ENCODE data around the gene DEDD. TPM values are rescaled to one million over a fixed set of nuclear protein-coding genes. Genes with fewer than 3 reads are reported as not detected.

Gene DEDD
- total and polyA plus RNA-seq, 2 donors (not counting 1 experiment from before 2014, with no cell fraction given) = 21.6 to 40.3 TPM

DNA sequence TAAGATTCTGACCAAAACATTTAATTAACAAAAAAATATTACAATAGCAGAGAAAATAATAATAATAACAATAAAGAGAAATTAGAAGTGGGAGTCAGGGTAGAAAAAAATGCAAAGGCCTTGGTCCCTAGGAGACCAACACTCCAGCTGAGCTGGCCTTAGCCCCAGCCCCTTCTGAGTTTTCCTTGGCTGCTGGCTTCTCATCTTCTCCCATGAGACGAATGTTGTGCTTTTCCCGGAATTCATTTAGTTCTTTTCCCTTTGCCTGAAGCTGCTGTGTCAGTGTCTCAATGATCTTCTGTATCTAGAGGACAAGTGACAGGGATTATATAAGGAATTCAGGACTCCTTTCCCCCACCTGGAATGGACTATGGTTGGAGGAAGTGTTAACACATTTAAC, 31.9 kb downstream of the DEDD start:
- Histone ChIP-seq H3K4me2 (ENCODE audit: extremely low read depth, insufficient read depth, low read length) (no peak overlapping the region), H3K4me1 (ENCODE audit: control insufficient read depth, extremely low read depth, insufficient read depth, low read length) (peaks cover 7% of the 10 kb centered on the region), H3K79me2 (ENCODE audit: control insufficient read depth, insufficient read depth, low read length) (peaks cover 11% of the 10 kb centered on the region), H3K9me3 (ENCODE audit: control insufficient read depth, insufficient read depth, low read depth, low read length) (no peaks in the 10 kb centered on the region), H3K27ac (ENCODE audit: insufficient read depth, low read length) (no peak overlapping the region), H3K9ac (ENCODE audit: insufficient read depth, low read length) (no peak overlapping the region), H3K36me3 (ENCODE audit: control insufficient read depth, insufficient read depth, low read length) (peaks cover 4% of the 10 kb centered on the region), H3K27me3 (ENCODE audit: control insufficient read depth, insufficient read depth, low read length) (no peaks in the 10 kb centered on the region), H4K20me1 (ENCODE audit: control insufficient read depth, extremely low read depth, insufficient read depth, low read length) (no peaks in the 10 kb centered on the region), H3K4me3 (replicated peaks in 1 of 4; ENCODE audit: control extremely low read depth in 1 of 4, insufficient read depth in 1 of 4, low read depth in 3 of 4, low read length in 4 of 4) (no peak overlapping the region), H2AFZ (ENCODE audit: low read length) (no peak overlapping the region)
- no peak for TF ChIP-seq CTCF (conservative IDR thresholded peaks at IDR 0.05 in 1 of 2, IDR thresholded peaks at IDR 0.05 in 1 of 2; ENCODE audit: low read depth in 1 of 2, low read length in 2 of 2)
- no peak for TF ChIP-seq EZH2 (IDR thresholded peaks at IDR 0.05; ENCODE audit: low read length, missing control alignments)
- no peak for DNase-seq (ENCODE audit: low read depth in 2 of 2)

GRCh38 chr1:161099090-161099802, 33.2 kb downstream of the DEDD start:
- no peak for DNase-seq (ENCODE audit: low read depth in 2 of 2)
- Histone ChIP-seq H3K9ac (ENCODE audit: insufficient read depth, low read length) (no peak overlapping the region), H3K27ac (ENCODE audit: insufficient read depth, low read length) (no peak overlapping the region), H4K20me1 (ENCODE audit: control insufficient read depth, extremely low read depth, insufficient read depth, low read length) (no peaks in the 10 kb centered on the region), H3K27me3 (ENCODE audit: control insufficient read depth, insufficient read depth, low read length) (no peaks in the 10 kb centered on the region), H3K4me2 (ENCODE audit: extremely low read depth, insufficient read depth, low read length) (no peak overlapping the region), H2AFZ (ENCODE audit: low read length) (no peak overlapping the region), H3K9me3 (ENCODE audit: control insufficient read depth, insufficient read depth, low read depth, low read length) (no peaks in the 10 kb centered on the region), H3K36me3 (ENCODE audit: control insufficient read depth, insufficient read depth, low read length) (peaks cover 4% of the 10 kb centered on the region), H3K79me2 (ENCODE audit: control insufficient read depth, insufficient read depth, low read length) (peaks cover 7% of the 10 kb centered on the region), H3K4me1 (ENCODE audit: control insufficient read depth, extremely low read depth, insufficient read depth, low read length) (peaks cover 7% of the 10 kb centered on the region), H3K4me3 (replicated peaks in 1 of 4; ENCODE audit: control extremely low read depth in 1 of 4, insufficient read depth in 1 of 4, low read depth in 3 of 4, low read length in 4 of 4) (no peak overlapping the region)
- TF ChIP-seq CTCF (conservative IDR thresholded peaks at IDR 0.05 in 1 of 2, IDR thresholded peaks at IDR 0.05 in 1 of 2; ENCODE audit: low read depth in 1 of 2, low read length in 2 of 2) = no peak
- TF ChIP-seq EZH2 (IDR thresholded peaks at IDR 0.05; ENCODE audit: low read length, missing control alignments) = no peak

DNA sequence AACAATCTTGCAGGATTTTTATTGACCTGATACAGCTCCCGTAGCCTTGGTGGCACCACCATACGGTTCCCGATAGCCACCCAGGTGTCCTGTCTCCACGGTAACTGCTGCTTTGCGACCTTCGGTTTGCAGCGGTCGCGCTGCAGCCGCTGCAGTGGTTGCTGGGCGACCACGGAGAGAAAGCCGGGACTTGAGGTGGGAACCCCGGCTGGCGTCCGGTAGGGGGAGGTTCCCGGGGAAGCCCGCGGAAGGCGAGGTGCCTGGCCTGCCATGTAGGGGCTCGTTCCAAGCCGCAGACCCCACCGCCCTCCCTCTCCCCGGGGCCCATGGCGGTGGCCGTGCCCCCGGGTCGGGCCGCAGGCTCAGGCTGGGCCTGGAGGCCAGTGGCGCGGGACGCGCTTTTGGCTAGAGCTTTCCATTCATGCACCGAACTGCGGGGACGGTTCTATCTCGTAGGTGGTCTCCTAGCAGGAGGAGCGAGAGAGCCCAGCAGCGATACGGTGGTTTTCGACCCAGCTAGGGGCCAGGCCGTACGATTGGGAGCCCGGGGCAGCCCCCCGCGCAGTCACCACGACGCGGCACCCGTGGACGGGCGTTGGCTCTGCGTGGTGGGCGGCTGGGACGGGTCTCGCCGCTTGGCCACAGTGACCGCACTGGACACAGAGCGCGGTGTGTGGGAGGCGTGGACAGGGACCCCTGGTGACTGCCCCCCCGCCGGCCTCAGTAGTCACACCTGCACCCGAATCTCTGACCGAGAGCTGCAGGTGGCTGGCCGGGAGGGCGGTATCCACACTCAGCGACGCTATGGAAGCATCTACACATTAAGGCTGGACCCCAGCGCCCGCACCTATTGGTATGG, 34.0 kb downstream of the DEDD start, which contains the start of gene KLHDC9:
TSS of gene KLHDC9 (plus strand) at position 152 of the 859 bp plus-strand sequence. CDS start at position 327, 175 bp downstream.
- H4K20me1 ChIP-seq (ENCODE audit: control insufficient read depth, extremely low read depth, insufficient read depth, low read length) = no peaks in the 10 kb centered on the region
- peak within 1 kb of the TSS; percentile 45 for H3K9ac ChIP-seq (ENCODE audit: insufficient read depth, low read length)
- TF ChIP-seq EZH2 (IDR thresholded peaks at IDR 0.05; ENCODE audit: low read length, missing control alignments) (no peak), CTCF (conservative IDR thresholded peaks at IDR 0.05 in 1 of 2, IDR thresholded peaks at IDR 0.05 in 1 of 2; ENCODE audit: low read depth in 1 of 2, low read length in 2 of 2) (no peak)
- peak within 1 kb of the TSS; percentile 67 for H2AFZ ChIP-seq (ENCODE audit: low read length)
- no peaks in the 10 kb centered on the region for H3K27me3 ChIP-seq (ENCODE audit: control insufficient read depth, insufficient read depth, low read length)
- peak within 1 kb of the TSS; percentile 34 for H3K27ac ChIP-seq (ENCODE audit: insufficient read depth, low read length)
- peak; percentile 75 to 87 for DNase-seq (ENCODE audit: low read depth in 2 of 2)
- H3K4me3 ChIP-seq (replicated peaks in 1 of 4; ENCODE audit: control extremely low read depth in 1 of 4, insufficient read depth in 1 of 4, low read depth in 3 of 4, low read length in 4 of 4) = peak within 1 kb of the TSS; percentile 61 to 80 (median 64)
- H3K36me3 ChIP-seq (ENCODE audit: control insufficient read depth, insufficient read depth, low read length) = peaks cover 4% of the 10 kb centered on the region
- H3K4me2 ChIP-seq (ENCODE audit: extremely low read depth, insufficient read depth, low read length) = peak within 1 kb of the TSS; percentile 98
- H3K79me2 ChIP-seq (ENCODE audit: control insufficient read depth, insufficient read depth, low read length) = peaks cover 3% of the 10 kb centered on the region
- H3K4me1 ChIP-seq (ENCODE audit: control insufficient read depth, extremely low read depth, insufficient read depth, low read length) = peaks cover 7% of the 10 kb centered on the region
- no peaks in the 10 kb centered on the region for H3K9me3 ChIP-seq (ENCODE audit: control insufficient read depth, insufficient read depth, low read depth, low read length)
